HepG2 (cell line): Measurements from ENCODE around the gene FFAR1. TPM values are rescaled to one million over a fixed set of nuclear protein-coding genes. Genes with fewer than 3 reads are reported as not detected.

ENCODE experiments used
- DPF2 ChIP-seq: sonication (generic); formaldehyde crosslinking; IDR thresholded peaks from 2 replicates; pipeline ENCODE4 v1.4.0; 2020; ENCODE audit warnings: mild to moderate bottlenecking, low read depth, missing genetic modification reagents, borderline replicate concordance
- ELF3 ChIP-seq: IDR thresholded peaks from 2 replicates; pipeline ENCODE4 v1.6.1; 2016; ENCODE audit warnings: missing genetic modification reagents, missing compliant biosample characterization
- MED1 ChIP-seq: sonication (generic); formaldehyde crosslinking; IDR thresholded peaks from 2 replicates; pipeline ENCODE4 v1.4.0; 2020; ENCODE audit warnings: missing genetic modification reagents
- NR2F1 ChIP-seq, 2 experiments: fragments of 450-650 bp in 1 of 2; formaldehyde crosslinking in 1 of 2; IDR thresholded peaks; 2 replicates each; pipeline versions ENCODE4 v1.5.0 to v1.6.1; 2016 to 2020; ENCODE audit warnings: mild to moderate bottlenecking in 1 of 2, missing compliant biosample characterization in 1 of 2, missing genetic modification reagents in 1 of 2, moderate library complexity in 1 of 2
- RXRA ChIP-seq: sonication (generic); formaldehyde crosslinking; IDR thresholded peaks from 2 replicates; pipeline ENCODE4 v1.5.1; 2020; ENCODE audit warnings: missing genetic modification reagents
- SNRNP70 ChIP-seq: fragments of 200-400 bp; formaldehyde crosslinking; IDR thresholded peaks from 2 replicates; pipeline ENCODE4 v1.6.1; 2017; ENCODE audit warnings: mild to moderate bottlenecking, low read depth, low read length, moderate library complexity
- TCF12 ChIP-seq, 2 experiments: fragments of 450-650 bp in 1 of 2; sonication (generic) in 1 of 2; formaldehyde crosslinking in 1 of 2; IDR thresholded peaks; 2 replicates each; pipeline versions ENCODE4 v1.6.1 to v1.8.0; 2017 to 2022; ENCODE audit warnings: antibody characterized with exemption in 1 of 2, mild to moderate bottlenecking in 1 of 2, missing genetic modification reagents in 1 of 2, moderate library complexity in 1 of 2
- ZNF12 ChIP-seq: sonication (generic); formaldehyde crosslinking; IDR thresholded peaks from 2 replicates; pipeline ENCODE4 v1.5.0; 2020; ENCODE audit warnings: missing genetic modification reagents
- ZNF18 ChIP-seq: sonication (generic); formaldehyde crosslinking; IDR thresholded peaks from 2 replicates; pipeline ENCODE4 v1.8.0; 2022; ENCODE audit warnings: mild to moderate bottlenecking, missing genetic modification reagents; ENCODE audit not compliant: insufficient replicate concordance
- ZNF484 ChIP-seq: sonication (generic); formaldehyde crosslinking; IDR thresholded peaks from 2 replicates; pipeline ENCODE4 v1.5.1; 2020; ENCODE audit warnings: mild to moderate bottlenecking, low read depth, missing genetic modification reagents, borderline replicate concordance
- ZNF646 ChIP-seq: sonication (generic); formaldehyde crosslinking; IDR thresholded peaks from 2 replicates; pipeline ENCODE4 v1.9.0; 2021; ENCODE audit warnings: mild to moderate bottlenecking, missing genetic modification reagents
- ZNF724P ChIP-seq: sonication (generic); formaldehyde crosslinking; IDR thresholded peaks from 2 replicates; pipeline ENCODE4 v1.8.0; 2022; ENCODE audit warnings: missing genetic modification reagents, borderline replicate concordance
- ZNF792 ChIP-seq: IDR thresholded peaks from 2 replicates; pipeline ENCODE4 v1.6.1; 2016
- polyA plus RNA-seq, 8 experiments: library from polyadenylated mRNA; depleted of rRNA in 3 of 8; stranded (reverse) in 7 of 8; unstranded in 1 of 8; fragments of >200 nt; fragmentation: Illumina TruSeq in 4 of 8; extraction: Trizol in 4 of 8; gene quantifications; 2 replicates each; pipeline versions ENCODE4 v1.2.1 to v1.2.3, GENCODE V29; 2011 to 2016; ENCODE audit warnings: low read depth in 4 of 8, missing spikeins in 1 of 8, mixed read lengths in 1 of 8; ENCODE audit not compliant: insufficient read depth in 1 of 8
- total RNA-seq, 5 experiments: library from RNA; depleted of rRNA; stranded (reverse); fragments of >200 nt; fragmentation: Illumina TruSeq; extraction: Trizol; gene quantifications; 2 replicates each; pipeline ENCODE4 v1.2.3, GENCODE V29; 2016; ENCODE audit warnings: low read depth in 1 of 5
- TF ChIP-seq, protein P1 (sequence below): sonication (generic); formaldehyde crosslinking; IDR thresholded peaks from 2 replicates; pipeline ENCODE4 v1.4.0; 2020; ENCODE audit warnings: missing genetic modification reagents, borderline replicate concordance

FFAR1 gene
- total and polyA plus RNA-seq, 2 of the 13 experiments (the other 11 are each of a cell fraction or from before 2014, with no cell fraction given), result not detected

DNA sequence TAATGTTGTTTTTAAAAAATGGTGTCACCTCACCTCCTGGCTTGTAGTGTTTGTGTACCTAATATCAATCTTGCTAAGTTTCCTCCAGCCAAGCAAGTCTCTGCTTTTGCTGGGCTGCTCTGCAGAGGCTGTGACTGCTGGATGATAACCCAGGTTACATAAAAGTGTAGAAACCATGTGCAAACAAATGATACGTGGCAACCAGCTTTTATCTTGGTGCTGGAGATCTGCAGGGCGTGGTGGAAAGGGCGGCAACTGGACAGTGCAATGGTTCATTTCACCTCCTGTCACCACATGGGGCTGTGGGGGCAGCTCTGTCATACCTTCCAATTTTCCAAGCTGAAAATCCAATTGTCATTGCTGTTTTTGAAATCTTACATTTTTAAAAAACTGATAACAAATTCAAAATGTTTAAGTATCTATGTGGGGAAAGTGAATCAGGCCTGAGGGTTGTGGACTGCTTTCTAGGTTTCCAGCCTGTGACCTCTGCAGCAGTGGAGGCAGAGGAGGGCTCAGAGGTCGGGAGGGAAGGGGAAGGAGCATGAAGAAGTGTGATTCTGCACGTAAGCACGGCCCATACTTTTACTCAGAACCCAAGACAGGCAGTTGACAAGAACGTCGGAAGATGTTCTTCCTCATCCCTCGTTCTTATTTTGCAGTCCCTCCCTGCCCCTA lies 32.9 kb downstream of the FFAR1 start (continued):
- TF ChIP-seq ZNF646 (CRISPR knock-in tag), result peak; percentile 27; the same call in 1 of the 2 replicates
- TF ChIP-seq ZNF12, result 0 out of 2 replicates have a peak, but pooled peaks have one; percentile 33
- TF ChIP-seq ZNF724P, result 0 out of 2 replicates have a peak, but pooled peaks have one; percentile 40
- peak in 1 of 2 experiments; percentile 22; a peak in 1 of 4 replicates for TF ChIP-seq NR2F1 (CRISPR knock-in tag; IDR thresholded peaks at IDR 0.05)
- peak; percentile 84 for TF ChIP-seq ZNF18 (CRISPR knock-in tag)
- TF ChIP-seq ZNF792 (CRISPR knock-in tag), result 0 out of 2 replicates have a peak, but pooled peaks have one; percentile 84
- TF ChIP-seq RXRA (CRISPR knock-in tag), result peak; percentile 60; the same call in 1 of the 2 replicates
- TF ChIP-seq, protein P1, sequence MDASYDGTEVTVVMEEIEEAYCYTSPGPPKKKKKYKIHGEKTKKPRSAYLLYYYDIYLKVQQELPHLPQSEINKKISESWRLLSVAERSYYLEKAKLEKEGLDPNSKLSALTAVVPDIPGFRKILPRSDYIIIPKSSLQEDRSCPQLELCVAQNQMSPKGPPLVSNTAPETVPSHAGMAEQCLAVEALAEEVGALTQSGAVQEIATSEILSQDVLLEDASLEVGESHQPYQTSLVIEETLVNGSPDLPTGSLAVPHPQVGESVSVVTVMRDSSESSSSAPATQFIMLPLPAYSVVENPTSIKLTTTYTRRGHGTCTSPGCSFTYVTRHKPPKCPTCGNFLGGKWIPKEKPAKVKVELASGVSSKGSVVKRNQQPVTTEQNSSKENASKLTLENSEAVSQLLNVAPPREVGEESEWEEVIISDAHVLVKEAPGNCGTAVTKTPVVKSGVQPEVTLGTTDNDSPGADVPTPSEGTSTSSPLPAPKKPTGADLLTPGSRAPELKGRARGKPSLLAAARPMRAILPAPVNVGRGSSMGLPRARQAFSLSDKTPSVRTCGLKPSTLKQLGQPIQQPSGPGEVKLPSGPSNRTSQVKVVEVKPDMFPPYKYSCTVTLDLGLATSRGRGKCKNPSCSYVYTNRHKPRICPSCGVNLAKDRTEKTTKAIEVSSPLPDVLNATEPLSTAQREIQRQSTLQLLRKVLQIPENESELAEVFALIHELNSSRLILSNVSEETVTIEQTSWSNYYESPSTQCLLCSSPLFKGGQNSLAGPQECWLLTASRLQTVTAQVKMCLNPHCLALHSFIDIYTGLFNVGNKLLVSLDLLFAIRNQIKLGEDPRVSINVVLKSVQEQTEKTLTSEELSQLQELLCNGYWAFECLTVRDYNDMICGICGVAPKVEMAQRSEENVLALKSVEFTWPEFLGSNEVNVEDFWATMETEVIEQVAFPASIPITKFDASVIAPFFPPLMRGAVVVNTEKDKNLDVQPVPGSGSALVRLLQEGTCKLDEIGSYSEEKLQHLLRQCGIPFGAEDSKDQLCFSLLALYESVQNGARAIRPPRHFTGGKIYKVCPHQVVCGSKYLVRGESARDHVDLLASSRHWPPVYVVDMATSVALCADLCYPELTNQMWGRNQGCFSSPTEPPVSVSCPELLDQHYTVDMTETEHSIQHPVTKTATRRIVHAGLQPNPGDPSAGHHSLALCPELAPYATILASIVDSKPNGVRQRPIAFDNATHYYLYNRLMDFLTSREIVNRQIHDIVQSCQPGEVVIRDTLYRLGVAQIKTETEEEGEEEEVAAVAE, result 0 out of 2 replicates have a peak, but pooled peaks have one; percentile 49
- TF ChIP-seq ZNF484 (CRISPR knock-in tag), result no peak
- peak; percentile 72 for TF ChIP-seq ELF3 (CRISPR knock-in tag)
- TF ChIP-seq SNRNP70, result no peak
- TF ChIP-seq DPF2 (CRISPR knock-in tag), result peak; percentile 87
- no peak for TF ChIP-seq TCF12 (IDR thresholded peaks at IDR 0.05)
- no peak for TF ChIP-seq TCF12 (CRISPR knock-in tag; IDR thresholded peaks at IDR 0.05)
- TF ChIP-seq MED1 (CRISPR knock-in tag), result peak; percentile 88
